Measurements from ENCODE around the gene CHST7.

CHST7 gene

GRCh38 chrX:46582325-46582724 lies 8.8 kb downstream of the CHST7 start:
- peaks cover 0 to 4% (median 2%) of the 10 kb centered on the region in 5 donors for H3K27me3 ChIP-seq (ENCODE audit: control insufficient read depth in 5 of 5, insufficient read depth in 4 of 5, low read length in 5 of 5)
- H3K36me3 ChIP-seq (ENCODE audit: control insufficient read depth in 5 of 5, insufficient read depth in 5 of 5, low read length in 5 of 5) = no peaks in the 10 kb centered on the region
- H3K4me1 ChIP-seq (ENCODE audit: control insufficient read depth in 5 of 5, insufficient read depth in 5 of 5, low read length in 5 of 5) = peaks cover 0 to 41% (median 12%) of the 10 kb centered on the region in 5 donors
- H3K9ac ChIP-seq (ENCODE audit: low read length in 5 of 5) = no peak overlapping the region
- no peaks in the 10 kb centered on the region for H3K9me3 ChIP-seq (ENCODE audit: control insufficient read depth in 5 of 5, low read length in 5 of 5)
- H3K27ac ChIP-seq (ENCODE audit: low read depth, low read length) = peak overlapping the region; percentile 11
- no peak overlapping the region for H3K4me3 ChIP-seq (ENCODE audit: low read depth in 1 of 5, low read length in 5 of 5)

GRCh38 chrX:46582966-46583365 lies 9.4 kb downstream of the CHST7 start:
- Histone ChIP-seq H3K27me3 (ENCODE audit: control insufficient read depth in 5 of 5, insufficient read depth in 4 of 5, low read length in 5 of 5) (peaks cover 0 to 3% (median 0%) of the 10 kb centered on the region in 5 donors), H3K4me3 (ENCODE audit: low read depth in 1 of 5, low read length in 5 of 5) (no peak overlapping the region), H3K4me1 (ENCODE audit: control insufficient read depth in 5 of 5, insufficient read depth in 5 of 5, low read length in 5 of 5) (peaks cover 2 to 41% (median 13%) of the 10 kb centered on the region in 5 donors), H3K9me3 (ENCODE audit: control insufficient read depth in 5 of 5, low read length in 5 of 5) (no peaks in the 10 kb centered on the region), H3K9ac (ENCODE audit: low read length in 5 of 5) (no peak overlapping the region), H3K27ac (ENCODE audit: low read depth, low read length) (peak overlapping the region; percentile 11), H3K36me3 (ENCODE audit: control insufficient read depth in 5 of 5, insufficient read depth in 5 of 5, low read length in 5 of 5) (no peaks in the 10 kb centered on the region)

GRCh38 chrX:46584736-46585135 lies 11.2 kb downstream of the CHST7 start:
- H3K9me3 ChIP-seq (ENCODE audit: control insufficient read depth in 5 of 5, low read length in 5 of 5) = no peaks in the 10 kb centered on the region
- no peak overlapping the region for H3K4me3 ChIP-seq (ENCODE audit: low read depth in 1 of 5, low read length in 5 of 5)
- peaks cover 0 to 2% (median 0%) of the 10 kb centered on the region in 5 donors for H3K27me3 ChIP-seq (ENCODE audit: control insufficient read depth in 5 of 5, insufficient read depth in 4 of 5, low read length in 5 of 5)
- peaks cover 2 to 53% (median 24%) of the 10 kb centered on the region in 5 donors for H3K4me1 ChIP-seq (ENCODE audit: control insufficient read depth in 5 of 5, insufficient read depth in 5 of 5, low read length in 5 of 5)
- no peaks in the 10 kb centered on the region for H3K36me3 ChIP-seq (ENCODE audit: control insufficient read depth in 5 of 5, insufficient read depth in 5 of 5, low read length in 5 of 5)
- H3K27ac ChIP-seq (ENCODE audit: low read depth, low read length) = no peak overlapping the region
- H3K9ac ChIP-seq (ENCODE audit: low read length in 5 of 5) = no peak overlapping the region

GRCh38 chrX:46587158-46587557 lies 13.6 kb downstream of the CHST7 start:
- H3K27me3 ChIP-seq (ENCODE audit: control insufficient read depth in 5 of 5, insufficient read depth in 4 of 5, low read length in 5 of 5) = peaks cover 0 to 2% (median 0%) of the 10 kb centered on the region in 5 donors

GRCh38 chrX:46587753-46588171 lies 14.2 kb downstream of the CHST7 start:
- Histone ChIP-seq H3K4me3 (ENCODE audit: low read depth in 1 of 5, low read length in 5 of 5) (peak overlapping the region in 2 of 5 donors; percentile 7 to 12), H3K36me3 (ENCODE audit: control insufficient read depth in 5 of 5, insufficient read depth in 5 of 5, low read length in 5 of 5) (no peaks in the 10 kb centered on the region), H3K27me3 (ENCODE audit: control insufficient read depth in 5 of 5, insufficient read depth in 4 of 5, low read length in 5 of 5) (peaks cover 0 to 2% (median 0%) of the 10 kb centered on the region in 5 donors), H3K27ac (ENCODE audit: low read depth, low read length) (peak overlapping the region; percentile 19), H3K9ac (ENCODE audit: low read length in 5 of 5) (no peak overlapping the region), H3K9me3 (ENCODE audit: control insufficient read depth in 5 of 5, low read length in 5 of 5) (no peaks in the 10 kb centered on the region), H3K4me1 (ENCODE audit: control insufficient read depth in 5 of 5, insufficient read depth in 5 of 5, low read length in 5 of 5) (peaks cover 2 to 49% (median 27%) of the 10 kb centered on the region in 5 donors)

More at GRCh38 chrX:46587158-46587557, 13.6 kb downstream of the CHST7 start:
- H3K36me3 ChIP-seq (ENCODE audit: control insufficient read depth in 5 of 5, insufficient read depth in 5 of 5, low read length in 5 of 5) = no peaks in the 10 kb centered on the region
- no peak overlapping the region for H3K9ac ChIP-seq (ENCODE audit: low read length in 5 of 5)
- H3K27ac ChIP-seq (ENCODE audit: low read depth, low read length) = peak overlapping the region; percentile 19
- H3K9me3 ChIP-seq (ENCODE audit: control insufficient read depth in 5 of 5, low read length in 5 of 5) = no peaks in the 10 kb centered on the region
- no peak overlapping the region for H3K4me3 ChIP-seq (ENCODE audit: low read depth in 1 of 5, low read length in 5 of 5)
- peaks cover 2 to 54% (median 27%) of the 10 kb centered on the region in 5 donors for H3K4me1 ChIP-seq (ENCODE audit: control insufficient read depth in 5 of 5, insufficient read depth in 5 of 5, low read length in 5 of 5)

- Histone ChIP-seq H3K27ac (ENCODE audit: low read depth, low read length) (peak overlapping the region; percentile 19), H3K36me3 (ENCODE audit: control insufficient read depth in 5 of 5, insufficient read depth in 5 of 5, low read length in 5 of 5) (no peaks in the 10 kb centered on the region), H3K9me3 (ENCODE audit: control insufficient read depth in 5 of 5, low read length in 5 of 5) (no peaks in the 10 kb centered on the region), H3K9ac (ENCODE audit: low read length in 5 of 5) (no peak overlapping the region), H3K27me3 (ENCODE audit: control insufficient read depth in 5 of 5, insufficient read depth in 4 of 5, low read length in 5 of 5) (peaks cover 0 to 2% (median 0%) of the 10 kb centered on the region in 5 donors), H3K4me3 (ENCODE audit: low read depth in 1 of 5, low read length in 5 of 5) (peak overlapping the region in 1 of 5 donors; percentile 34), H3K4me1 (ENCODE audit: control insufficient read depth in 5 of 5, insufficient read depth in 5 of 5, low read length in 5 of 5) (peaks cover 2 to 47% (median 24%) of the 10 kb centered on the region in 5 donors)
These were observed 14.7 kb downstream of the CHST7 start for GRCh38 chrX:46588263-46588662.

- no peak overlapping the region for H3K4me3 ChIP-seq (ENCODE audit: low read depth in 1 of 5, low read length in 5 of 5)
- no peaks in the 10 kb centered on the region for H3K9me3 ChIP-seq (ENCODE audit: control insufficient read depth in 5 of 5, low read length in 5 of 5)
- H3K36me3 ChIP-seq (ENCODE audit: control insufficient read depth in 5 of 5, insufficient read depth in 5 of 5, low read length in 5 of 5) = no peaks in the 10 kb centered on the region
- H3K4me1 ChIP-seq (ENCODE audit: control insufficient read depth in 5 of 5, insufficient read depth in 5 of 5, low read length in 5 of 5) = peaks cover 2 to 35% (median 21%) of the 10 kb centered on the region in 5 donors
- H3K9ac ChIP-seq (ENCODE audit: low read length in 5 of 5) = no peak overlapping the region
- H3K27ac ChIP-seq (ENCODE audit: low read depth, low read length) = no peak overlapping the region
- H3K27me3 ChIP-seq (ENCODE audit: control insufficient read depth in 5 of 5, insufficient read depth in 4 of 5, low read length in 5 of 5) = peaks cover 0 to 2% (median 0%) of the 10 kb centered on the region in 5 donors
These were observed 16.6 kb downstream of the CHST7 start for GRCh38 chrX:46589977-46590723.

- H3K27me3 ChIP-seq (ENCODE audit: control insufficient read depth in 5 of 5, insufficient read depth in 4 of 5, low read length in 5 of 5) = peaks cover 0 to 9% (median 0%) of the 10 kb centered on the region in 5 donors
- H3K4me3 ChIP-seq (ENCODE audit: low read depth in 1 of 5, low read length in 5 of 5) = no peak overlapping the region
- H3K9ac ChIP-seq (ENCODE audit: low read length in 5 of 5) = no peak overlapping the region
- H3K4me1 ChIP-seq (ENCODE audit: control insufficient read depth in 5 of 5, insufficient read depth in 5 of 5, low read length in 5 of 5) = peaks cover 0 to 7% (median 2%) of the 10 kb centered on the region in 5 donors
- no peaks in the 10 kb centered on the region for H3K9me3 ChIP-seq (ENCODE audit: control insufficient read depth in 5 of 5, low read length in 5 of 5)
- no peaks in the 10 kb centered on the region for H3K36me3 ChIP-seq (ENCODE audit: control insufficient read depth in 5 of 5, insufficient read depth in 5 of 5, low read length in 5 of 5)
- no peak overlapping the region for H3K27ac ChIP-seq (ENCODE audit: low read depth, low read length)
These were observed 21.5 kb downstream of the CHST7 start for GRCh38 chrX:46595084-46595483.

- Histone ChIP-seq H3K36me3 (ENCODE audit: control insufficient read depth in 5 of 5, insufficient read depth in 5 of 5, low read length in 5 of 5) (no peaks in the 10 kb centered on the region), H3K9ac (ENCODE audit: low read length in 5 of 5) (no peak overlapping the region), H3K27me3 (ENCODE audit: control insufficient read depth in 5 of 5, insufficient read depth in 4 of 5, low read length in 5 of 5) (peaks cover 0 to 11% (median 2%) of the 10 kb centered on the region in 5 donors), H3K4me1 (ENCODE audit: control insufficient read depth in 5 of 5, insufficient read depth in 5 of 5, low read length in 5 of 5) (peaks cover 0 to 5% (median 0%) of the 10 kb centered on the region in 5 donors), H3K27ac (ENCODE audit: low read depth, low read length) (no peak overlapping the region), H3K4me3 (ENCODE audit: low read depth in 1 of 5, low read length in 5 of 5) (no peak overlapping the region), H3K9me3 (ENCODE audit: control insufficient read depth in 5 of 5, low read length in 5 of 5) (no peaks in the 10 kb centered on the region)
These were observed 23.6 kb downstream of the CHST7 start for GRCh38 chrX:46597208-46597607.

GRCh38 chrX:46597771-46598170 lies 24.2 kb downstream of the CHST7 start:
- Histone ChIP-seq H3K9me3 (ENCODE audit: control insufficient read depth in 5 of 5, low read length in 5 of 5) (no peaks in the 10 kb centered on the region), H3K36me3 (ENCODE audit: control insufficient read depth in 5 of 5, insufficient read depth in 5 of 5, low read length in 5 of 5) (no peaks in the 10 kb centered on the region), H3K9ac (ENCODE audit: low read length in 5 of 5) (no peak overlapping the region), H3K4me3 (ENCODE audit: low read depth in 1 of 5, low read length in 5 of 5) (no peak overlapping the region), H3K27ac (ENCODE audit: low read depth, low read length) (no peak overlapping the region), H3K4me1 (ENCODE audit: control insufficient read depth in 5 of 5, insufficient read depth in 5 of 5, low read length in 5 of 5) (peaks cover 0 to 5% (median 0%) of the 10 kb centered on the region in 5 donors), H3K27me3 (ENCODE audit: control insufficient read depth in 5 of 5, insufficient read depth in 4 of 5, low read length in 5 of 5) (peaks cover 0 to 11% (median 2%) of the 10 kb centered on the region in 5 donors)

Measured in subcutaneous abdominal adipose tissue (tissue), 5 donors.